NCI-H748 (cell line): ENCODE data around the gene SPATA1.
"Not testable (repeated sequence)": the region's sequence is repeated elsewhere in the genome, so short reads cannot be mapped to it uniquely, and the experiment has no call there.

ENCODE experiments used
- DNase-seq: peaks from one replicate; lab custom pipeline; 2025; ENCODE audit not compliant: unreplicated experiment; lab: John Stamatoyannopoulos, UW

Gene SPATA1

GRCh38 chr1:84506002-84506728 lies at the start of gene SPATA1, which contains the start of gene GNG5:
Gene SPATA1, plus strand, starts transcription at chr1:84506386. Its CDS starts 9,974 bp downstream, at chr1:84516360.
Gene GNG5, minus strand, starts transcription at chr1:84506581. Its CDS starts 490 bp downstream, at chr1:84506091.
- DNase-seq: peak; percentile 95

GRCh38 chr1:84462118-84462517 lies 44.1 kb upstream of the SPATA1 start:
- DNase-seq: no peak

- DNase-seq: no peak
Observed at GRCh38 chr1:84467298-84467697, 38.9 kb upstream of the SPATA1 start.

GRCh38 chr1:84476225-84476624 lies 30.0 kb upstream of the SPATA1 start:
- no peak for DNase-seq

- peak; percentile 86 for DNase-seq
Observed at GRCh38 chr1:84478876-84479868, 27.0 kb upstream of the SPATA1 start, which contains the start of gene RPF1. Gene RPF1, plus strand, starts transcription at chr1:84479266. Its CDS starts 16 bp downstream, at chr1:84479282.

GRCh38 chr1:84479998-84480397 lies 26.2 kb upstream of the SPATA1 start:
- peak; percentile 21 for DNase-seq

- no peak for DNase-seq
Observed at GRCh38 chr1:84480650-84481049, 25.5 kb upstream of the SPATA1 start.

GRCh38 chr1:84481317-84481716 lies 24.9 kb upstream of the SPATA1 start:
- DNase-seq: no peak

GRCh38 chr1:84488107-84488506 lies 18.1 kb upstream of the SPATA1 start:
- DNase-seq: no peak

GRCh38 chr1:84489766-84490165 lies 16.4 kb upstream of the SPATA1 start:
- DNase-seq: no peak

GRCh38 chr1:84492726-84493125 lies 13.5 kb upstream of the SPATA1 start:
- DNase-seq: no peak

- DNase-seq: no peak
Observed at GRCh38 chr1:84493747-84494146, 12.4 kb upstream of the SPATA1 start.

- DNase-seq: no peak
Observed at GRCh38 chr1:84496498-84496897, 9.7 kb upstream of the SPATA1 start.

- DNase-seq: no peak
Observed at GRCh38 chr1:84497631-84498275, 8.4 kb upstream of the SPATA1 start.

GRCh38 chr1:84502927-84503326 lies 3.3 kb upstream of the SPATA1 start:
- no peak for DNase-seq

GRCh38 chr1:84504580-84505492 lies 1.4 kb upstream of the SPATA1 start:
- peak; percentile 36 for DNase-seq

GRCh38 chr1:84505493-84506001 lies 639 bp upstream of the SPATA1 start:
- DNase-seq: peak; percentile 80

- DNase-seq: no peak
Observed at GRCh38 chr1:84506729-84507453, 705 bp downstream of the SPATA1 start.

- DNase-seq: not testable (repeated sequence)
Observed at GRCh38 chr1:84507887-84508286, 1.7 kb downstream of the SPATA1 start.
